LNCaP clone FGC (cell line): ENCODE data around the gene ZNF559.
"Not testable (repeated sequence)": the region's sequence is repeated elsewhere in the genome, so short reads cannot be mapped to it uniquely, and the experiment has no call there.

ENCODE experiments used
- DNase-seq: peaks from one replicate; pipeline ENCODE4 v3.0.0-alpha.2; 2011; ENCODE audit warnings: low read depth
- H3K4me3 ChIP-seq: 2 replicates; pipeline ENCODE4 v1.5.1; 2011; ENCODE audit warnings: mild to moderate bottlenecking, low read depth, low read length, control low read depth
- CTCF ChIP-seq: IDR thresholded peaks from 2 replicates; pipeline ENCODE4 v1.5.1; 2012; ENCODE audit warnings: mild to moderate bottlenecking; ENCODE audit not compliant: control insufficient read depth, insufficient read depth; ENCODE audit errors: extremely low read depth

Gene ZNF559

GRCh38 chr19:9309139-9309973, 14.6 kb upstream of the ZNF559 start, which contains the start of gene ZNF699:
TSS of gene ZNF699 (minus strand) at chr19:9309838. CDS start at chr19:9305119, 4,719 bp downstream.
- peak within 1 kb of the TSS; percentile 90 for H3K4me3 ChIP-seq
- no peak for TF ChIP-seq CTCF

DNA sequence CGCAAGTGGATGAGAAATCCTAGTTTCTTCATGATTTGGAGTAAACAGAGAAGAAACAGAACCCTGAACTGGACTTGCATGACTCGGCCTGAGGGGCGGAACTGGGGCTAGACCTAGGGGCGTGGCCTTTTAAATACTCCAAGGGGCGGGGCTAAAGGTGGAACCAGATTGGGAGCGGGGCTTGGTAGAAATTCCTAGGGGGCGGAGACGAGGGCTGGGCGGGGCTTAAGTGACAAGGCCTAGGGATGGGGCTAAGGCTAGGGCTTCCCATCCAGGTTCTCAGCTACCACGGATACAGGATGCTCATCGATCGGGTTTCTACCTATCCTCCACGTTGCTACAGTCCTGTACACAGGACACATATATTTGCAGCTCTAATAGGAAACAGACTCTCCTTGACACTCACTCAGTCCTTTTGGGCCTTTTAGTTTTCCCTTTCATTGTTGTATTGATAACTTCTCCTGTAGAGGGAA, 14.0 kb upstream of the ZNF559 start:
- H3K4me3 ChIP-seq = peak overlapping the region; percentile 90
- DNase-seq = peak; percentile 77
- no peak for TF ChIP-seq CTCF

More at GRCh38 chr19:9309139-9309973, 14.6 kb upstream of the ZNF559 start, which contains the start of gene ZNF699:
- DNase-seq = peak; percentile 91

DNA sequence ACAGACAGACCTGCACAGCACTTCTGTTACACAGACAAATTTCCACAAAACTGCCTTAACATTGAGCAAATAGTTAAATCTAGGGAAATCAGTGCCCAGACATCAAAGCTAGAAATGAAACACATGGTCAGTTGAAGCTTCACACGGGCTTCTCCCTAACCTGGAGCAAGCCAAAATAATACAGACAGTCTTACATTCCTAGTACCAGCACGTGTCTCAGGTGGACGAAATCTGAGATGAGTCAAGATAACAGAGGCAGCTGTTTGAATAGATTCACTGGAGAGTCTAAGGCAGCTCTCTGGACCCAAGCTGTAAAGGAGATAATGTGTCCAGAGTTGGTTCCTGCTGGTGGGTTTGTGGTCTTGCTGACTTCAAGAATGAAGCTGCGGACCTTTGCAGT, 10.2 kb upstream of the ZNF559 start:
- TF ChIP-seq CTCF = no peak
- no peak for DNase-seq
- H3K4me3 ChIP-seq = no peak overlapping the region

GRCh38 chr19:9321338-9321737, 2.6 kb upstream of the ZNF559 start:
- no peak for DNase-seq
- no peak overlapping the region for H3K4me3 ChIP-seq
- no peak for TF ChIP-seq CTCF

GRCh38 chr19:9321756-9322155, 2.2 kb upstream of the ZNF559 start:
- not testable (repeated sequence) for H3K4me3 ChIP-seq, DNase-seq

DNA sequence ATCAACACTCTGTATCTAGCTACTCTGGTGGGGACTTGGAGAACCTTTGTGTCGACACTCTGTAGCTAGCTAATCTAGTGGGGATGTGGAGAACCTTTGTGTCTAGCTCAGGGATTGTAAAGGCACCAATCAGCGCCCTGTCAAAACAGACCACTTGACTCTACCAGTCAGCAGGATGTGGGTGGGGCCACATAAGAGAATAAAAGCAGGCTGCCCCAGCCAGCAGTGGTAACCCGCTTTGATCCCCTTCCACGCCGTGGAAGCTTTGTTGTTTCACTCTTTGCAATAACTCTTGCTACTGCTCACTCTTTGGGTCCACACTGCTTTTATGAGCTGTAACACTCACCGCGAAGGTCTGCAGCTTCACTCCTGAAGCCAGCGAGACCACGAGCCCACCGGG, 1.8 kb upstream of the ZNF559 start:
- not testable (repeated sequence) for DNase-seq

DNA sequence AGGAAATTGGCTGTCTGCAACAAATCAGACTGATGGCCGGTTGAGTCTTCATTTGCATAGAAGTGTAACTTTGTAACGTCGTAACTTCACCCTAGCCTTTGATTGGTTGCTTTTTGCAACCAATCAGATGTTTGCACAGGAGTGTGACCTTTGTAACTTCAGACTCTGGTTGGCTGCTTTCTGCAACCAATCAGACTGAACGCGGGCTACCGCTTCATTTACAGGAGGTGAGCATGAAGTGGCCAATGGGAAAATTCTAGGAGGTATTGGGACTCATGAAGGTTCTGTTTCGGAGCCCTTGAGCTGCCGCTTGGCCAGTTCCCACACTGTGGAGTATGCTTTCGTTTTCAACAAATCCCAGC, 441 bp upstream of the ZNF559 start:
- TF ChIP-seq CTCF = no peak
- H3K4me3 ChIP-seq = peak overlapping the region; percentile 97
- peak; percentile 80 for DNase-seq

More for the DNA sequence above, 1.8 kb upstream of the ZNF559 start:
- H3K4me3 ChIP-seq = not testable (repeated sequence)

DNA sequence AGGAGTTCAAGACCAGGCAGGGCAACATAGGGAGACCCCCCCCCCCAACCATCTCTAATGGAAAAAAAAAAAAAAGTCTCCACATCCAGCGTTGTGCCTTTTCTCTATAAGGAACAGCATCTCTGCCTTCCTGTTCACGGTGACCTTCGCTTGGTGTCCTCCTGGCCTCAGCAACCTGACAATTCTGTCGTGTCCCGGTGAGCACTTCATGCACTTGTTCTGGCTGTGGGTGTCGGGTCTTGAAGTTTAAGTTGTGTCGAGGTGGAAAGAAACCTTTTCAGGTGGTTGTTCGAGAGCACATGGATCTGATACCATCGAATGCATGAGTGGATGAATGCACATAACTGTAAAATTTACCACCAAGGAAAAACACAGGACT, 594 bp downstream of the ZNF559 start:
- peak overlapping the region; percentile 97 for H3K4me3 ChIP-seq
- TF ChIP-seq CTCF = no peak
- no peak for DNase-seq
